ENCODE data around the gene ZNF841. TPM values are rescaled to one million over a fixed set of nuclear protein-coding genes. Genes with fewer than 3 reads are reported as not detected.

The ZNF841 gene
- 5.5 and 8.3 TPM in 2 replicates for total RNA-seq

GRCh38 chr19:52095172-52096014 lies at the start of gene ZNF841:
Gene ZNF841 (minus strand): TSS chr19:52095765. CDS start chr19:52084801, 10,964 bp downstream.

GRCh38 chr19:52139252-52140031 lies 43.9 kb upstream of the ZNF841 start, which contains the start of gene ZNF616:
Gene ZNF616 (minus strand): TSS chr19:52139938. CDS start chr19:52130512, 9,426 bp downstream.

GRCh38 chr19:52048555-52049501 lies 46.7 kb downstream of the ZNF841 start, which contains the start of gene ZNF432:
Gene ZNF432 (minus strand): TSS chr19:52048838. CDS start chr19:52046868, 1,970 bp downstream.

GRCh38 chr19:52028027-52028779 lies 67.4 kb downstream of the ZNF841 start, which contains the start of gene ZNF614:
Gene ZNF614 (minus strand): TSS chr19:52028379. CDS start chr19:52025745, 2,634 bp downstream.

Other genes starting within 250 kb of the ZNF841 start
- 1.4 and 3.2 TPM in 2 replicates for gene ZNF577, start 207.8 kb downstream of the ZNF841 start, total RNA-seq
- gene ZNF649, start 190.7 kb downstream of the ZNF841 start, total RNA-seq = 1.2 and 3.4 TPM in 2 replicates
- 3.7 and 8.1 TPM in 2 replicates for gene ZNF613, start 168.3 kb downstream of the ZNF841 start, total RNA-seq
- 2.3 and 4.4 TPM in 2 replicates for gene ZNF350, start 108.9 kb downstream of the ZNF841 start, total RNA-seq
- 2.3 and 4.6 TPM in 2 replicates for gene ZNF615, start 87.6 kb downstream of the ZNF841 start, total RNA-seq
- gene ZNF614, start 67.4 kb downstream of the ZNF841 start, total RNA-seq = 5.5 and 5.7 TPM in 2 replicates
- gene ZNF432, start 46.9 kb downstream of the ZNF841 start, total RNA-seq = 4.0 and 4.1 TPM in 2 replicates
- 4.6 and 6.1 TPM in 2 replicates for gene ZNF616, start 44.2 kb upstream of the ZNF841 start, total RNA-seq
- 2.8 and 5.8 TPM in 2 replicates for gene ZNF836, start 75.9 kb upstream of the ZNF841 start, total RNA-seq
- 208 and 312 TPM in 2 replicates for gene PPP2R1A, start 94.3 kb upstream of the ZNF841 start, total RNA-seq
- gene ZNF766, start 173.8 kb upstream of the ZNF841 start, total RNA-seq = 7.1 and 9.2 TPM in 2 replicates
- gene ZNF480, start 201.4 kb upstream of the ZNF841 start, total RNA-seq = 2.1 and 2.6 TPM in 2 replicates
- gene ZNF610, start 240.5 kb upstream of the ZNF841 start, total RNA-seq = 1.2 and 2.9 TPM in 2 replicates

Measured in myometrial cell (primary cell).